HepG2 (cell line): ENCODE results near the gene TPM1. TPM values are rescaled to one million over a fixed set of nuclear protein-coding genes. Genes with fewer than 3 reads are reported as not detected.

ENCODE experiments used
- ATAC-seq: fragments of 200-7000 bp; cut with Tn5 transposase; 3 replicates; pipeline ENCODE4 v1.9.1; 2020; ENCODE audit warnings: mild to moderate bottlenecking, moderate library complexity
- BruUV-seq: library from RNA; stranded (reverse); fragments of 400-500 nt; replicated peaks from 2 replicates; lab custom pipeline; 2021; lab: Mats Ljungman, UMichigan
- CTCF ChIA-PET: fragments of 300-600 bp; formaldehyde crosslinking; extraction: SDS; loops from one replicate; lab custom pipeline; 2021; ENCODE audit warnings: low total read pairs, inconsistent platforms, low intra/inter-chr PET ratio; lab: Yijun Ruan, JAX
- POLR2A ChIA-PET: fragments of 350-600 bp; sonication (Branson Sonifier 250); formaldehyde crosslinking; loops from one replicate; lab custom pipeline; 2020; ENCODE audit warnings: antibody characterized with exemption, inconsistent platforms; lab: Yijun Ruan, JAX
- DNase-seq: peaks from one replicate; pipeline ENCODE4 v3.0.0-alpha.2; 2015; ENCODE audit warnings: low spot score
- FAIRE-seq: peaks from 3 replicates; lab custom pipeline; 2011; peaks lifted over from hg19 to GRCh38; lab: Jason Lieb, UNC
- H2AFZ ChIP-seq: one replicate; pipeline ENCODE4 v1.6.1; 2011; ENCODE audit warnings: low read length, inconsistent platforms
- H3K27ac ChIP-seq: fragments of 300-600 bp; 3 replicates; pipeline ENCODE4 v1.8.0; 2011; ENCODE audit warnings: mixed run types, mild to moderate bottlenecking, mixed read lengths, low read length, inconsistent platforms; ENCODE audit not compliant: insufficient read depth; ENCODE audit errors: extremely low read length
- H3K27me3 ChIP-seq, 2 experiments: fragments of 200-600 bp in 1 of 2; 2 replicates in 1 of 2; 3 replicates in 1 of 2; pipeline versions ENCODE4 v1.6.0 to v1.8.0; 2011; ENCODE audit warnings: low read length in 2 of 2, mild to moderate bottlenecking in 2 of 2, moderate library complexity in 2 of 2, inconsistent platforms in 1 of 2; ENCODE audit not compliant: insufficient read depth in 2 of 2, control insufficient read depth in 1 of 2
- H3K36me3 ChIP-seq, 2 experiments: fragments of 200-600 bp in 1 of 2; replicated peaks in 1 of 2; 2 replicates in 1 of 2; 3 replicates in 1 of 2; pipeline versions ENCODE4 v1.5.1 to v1.8.0; 2011; ENCODE audit warnings: low read length in 2 of 2, inconsistent platforms in 1 of 2; ENCODE audit not compliant: insufficient read depth in 2 of 2, control insufficient read depth in 1 of 2
- H3K4me1 ChIP-seq: 2 replicates; pipeline ENCODE4 v1.5.1; 2012; ENCODE audit warnings: low read length, inconsistent platforms; ENCODE audit not compliant: insufficient read depth
- H3K4me2 ChIP-seq: 2 replicates; pipeline ENCODE4 v1.6.0; 2011; ENCODE audit warnings: low read depth, low read length, inconsistent platforms
- H3K4me3 ChIP-seq, 3 experiments: fragments of 200-600 bp in 1 of 3; sonication (generic), shearing (Covaris generic) in 1 of 3; replicated peaks in 1 of 3; 2 replicates each; pipeline ENCODE4 v1.5.1; 2011 to 2016; ENCODE audit warnings: low read length in 3 of 3, inconsistent platforms in 2 of 3, low read depth in 2 of 3, mild to moderate bottlenecking in 2 of 3, control low read depth in 1 of 3, mixed read lengths in 1 of 3; ENCODE audit not compliant: insufficient read depth in 1 of 3
- H3K79me2 ChIP-seq: one replicate; pipeline ENCODE4 v1.6.1; 2011; ENCODE audit warnings: low read length, inconsistent platforms; ENCODE audit not compliant: insufficient read depth
- H3K9ac ChIP-seq: 2 replicates; pipeline ENCODE4 v1.6.0; 2011; ENCODE audit warnings: mild to moderate bottlenecking, low read depth, low read length, inconsistent platforms; ENCODE audit not compliant: insufficient read depth
- H3K9me3 ChIP-seq: 2 replicates; pipeline ENCODE4 v1.5.1; 2012; ENCODE audit warnings: mild to moderate bottlenecking, low read length
- H4K20me1 ChIP-seq: 2 replicates; pipeline ENCODE4 v1.6.0; 2011; ENCODE audit warnings: inconsistent platforms, mild to moderate bottlenecking, low read length, moderate library complexity; ENCODE audit not compliant: insufficient read depth
- ATRX ChIP-seq: sonication (generic); formaldehyde crosslinking; IDR thresholded peaks from 2 replicates; pipeline ENCODE4 v1.4.0; 2020; ENCODE audit warnings: missing genetic modification reagents, borderline replicate concordance
- EP300 ChIP-seq, 3 experiments: sonication (generic) in 1 of 3; formaldehyde crosslinking in 1 of 3; IDR thresholded peaks; 2 replicates each; pipeline versions ENCODE4 v1.5.1 to v1.6.1; 2011 to 2020; ENCODE audit warnings: low read depth in 2 of 3, low read length in 2 of 3, borderline replicate concordance in 1 of 3, improper control_type of control experiment in 1 of 3, mild to moderate bottlenecking in 1 of 3, missing genetic modification reagents in 1 of 3, moderate library complexity in 1 of 3
- FOXA1 ChIP-seq, 2 experiments: fragments of 450-650 bp in 1 of 2; sonication (generic) in 1 of 2; formaldehyde crosslinking in 1 of 2; IDR thresholded peaks; 2 replicates each; pipeline versions ENCODE4 v1.4.0 to v1.6.1; 2016 to 2020; ENCODE audit warnings: missing genetic modification reagents in 1 of 2
- GATAD2A ChIP-seq: IDR thresholded peaks from 2 replicates; pipeline ENCODE4 v1.6.1; 2016
- HDAC2 ChIP-seq: sonication (generic); formaldehyde crosslinking; IDR thresholded peaks from 2 replicates; pipeline ENCODE4 v1.4.0; 2020; ENCODE audit warnings: missing genetic modification reagents
- HDAC6 ChIP-seq: fragments of 200-600 bp; sonication (generic); IDR thresholded peaks from 2 replicates; pipeline ENCODE4 v1.7.0; 2017; ENCODE audit warnings: mild to moderate bottlenecking, antibody characterized with exemption, low read length, low read depth
- KLF13 ChIP-seq: sonication (generic); formaldehyde crosslinking; IDR thresholded peaks from 2 replicates; pipeline ENCODE4 v1.4.0; 2020; ENCODE audit warnings: mild to moderate bottlenecking, missing genetic modification reagents
- MLLT10 ChIP-seq: sonication (generic); formaldehyde crosslinking; IDR thresholded peaks from 2 replicates; pipeline ENCODE4 v1.4.0; 2020; ENCODE audit warnings: missing genetic modification reagents
- REL ChIP-seq: sonication (generic); formaldehyde crosslinking; conservative IDR thresholded peaks from 2 replicates; pipeline ENCODE4 v1.8.0; 2022; ENCODE audit warnings: mild to moderate bottlenecking, missing genetic modification reagents, moderate library complexity
- SALL1 ChIP-seq: sonication (generic); formaldehyde crosslinking; IDR thresholded peaks from 2 replicates; pipeline ENCODE4 v1.8.0; 2022; ENCODE audit warnings: mild to moderate bottlenecking, missing genetic modification reagents
- SOX13 ChIP-seq, 3 experiments: fragments of 450-650 bp in 1 of 3; sonication (generic) in 1 of 3; formaldehyde crosslinking in 1 of 3; IDR thresholded peaks in 2 of 3; conservative IDR thresholded peaks in 1 of 3; 2 replicates each; pipeline versions ENCODE4 v1.5.0 to v1.6.1; 2016 to 2020; ENCODE audit warnings: antibody characterized with exemption in 1 of 3, mild to moderate bottlenecking in 1 of 3, missing compliant biosample characterization in 1 of 3, missing genetic modification reagents in 1 of 3, moderate library complexity in 1 of 3
- TFAP4 ChIP-seq: sonication (generic); IDR thresholded peaks from 2 replicates; pipeline ENCODE4 v1.6.1; 2016; ENCODE audit warnings: low read depth, borderline replicate concordance
- ZNF564 ChIP-seq: sonication (generic); formaldehyde crosslinking; IDR thresholded peaks from 2 replicates; pipeline ENCODE4 v1.8.1; 2023; ENCODE audit warnings: mild to moderate bottlenecking, missing genetic modification reagents
- ZNF629 ChIP-seq: sonication (generic); formaldehyde crosslinking; conservative IDR thresholded peaks from 2 replicates; pipeline ENCODE4 v1.5.0; 2020; ENCODE audit warnings: missing genetic modification reagents
- ZNF816 ChIP-seq: sonication (generic); formaldehyde crosslinking; IDR thresholded peaks from 2 replicates; pipeline ENCODE4 v1.8.0; 2022; ENCODE audit warnings: missing genetic modification reagents, mild to moderate bottlenecking, borderline replicate concordance
- WGBS: methylation state at CpG from one replicate; pipeline ENCODE4 v1.1.6; 2017; ENCODE audit warnings: low lambda C conversion rate; 5-methylcytosine and 5-hydroxymethylcytosine counted together
- in situ Hi-C: cut with HindIII; loops from 2 replicates; pipeline ENCODE4 v1.10.0; 2017; ENCODE audit warnings: low pct_unique_long_range_greater_than_20kb; ENCODE audit not compliant: extremely low pct_ligation_motif_present
- intact Hi-C: fragments of 100-400 bp; cut with micrococcal nuclease; formaldehyde crosslinking; loops from one replicate; pipeline ENCODE4 v1.10.0; 2022; ENCODE audit not compliant: unreplicated experiment
- polyA plus RNA-seq, 8 experiments: library from polyadenylated mRNA; depleted of rRNA in 3 of 8; stranded (reverse) in 7 of 8; unstranded in 1 of 8; fragments of >200 nt; fragmentation: Illumina TruSeq in 4 of 8; extraction: Trizol in 4 of 8; gene quantifications; 2 replicates each; pipeline versions ENCODE4 v1.2.1 to v1.2.3, GENCODE V29; 2011 to 2016; ENCODE audit warnings: low read depth in 4 of 8, missing spikeins in 1 of 8, mixed read lengths in 1 of 8; ENCODE audit not compliant: insufficient read depth in 1 of 8
- total RNA-seq, 5 experiments: library from RNA; depleted of rRNA; stranded (reverse); fragments of >200 nt; fragmentation: Illumina TruSeq; extraction: Trizol; gene quantifications; 2 replicates each; pipeline ENCODE4 v1.2.3, GENCODE V29; 2016; ENCODE audit warnings: low read depth in 1 of 5
- TF ChIP-seq, protein P1 (sequence below): sonication (generic); formaldehyde crosslinking; IDR thresholded peaks from 2 replicates; pipeline ENCODE4 v1.4.0; 2020; ENCODE audit warnings: missing genetic modification reagents
- TF ChIP-seq, protein P2 (sequence below): sonication (generic); formaldehyde crosslinking; IDR thresholded peaks from 2 replicates; pipeline ENCODE4 v1.5.1; 2020; ENCODE audit warnings: missing genetic modification reagents, mild to moderate bottlenecking, borderline replicate concordance

Gene TPM1
- total and polyA plus RNA-seq, 2 of the 13 experiments (the other 11 are each of a cell fraction or from before 2014, with no cell fraction given): 98.9 to 109 TPM

- TF ChIP-seq TFAP4 (0 out of 2 replicates have a peak, but pooled peaks have one; percentile 13), REL (no peak), KLF13 (no peak), ZNF816 (no peak), ATRX (CRISPR knock-in tag) (no peak), HDAC6 (no peak)
- TF ChIP-seq, protein P1, sequence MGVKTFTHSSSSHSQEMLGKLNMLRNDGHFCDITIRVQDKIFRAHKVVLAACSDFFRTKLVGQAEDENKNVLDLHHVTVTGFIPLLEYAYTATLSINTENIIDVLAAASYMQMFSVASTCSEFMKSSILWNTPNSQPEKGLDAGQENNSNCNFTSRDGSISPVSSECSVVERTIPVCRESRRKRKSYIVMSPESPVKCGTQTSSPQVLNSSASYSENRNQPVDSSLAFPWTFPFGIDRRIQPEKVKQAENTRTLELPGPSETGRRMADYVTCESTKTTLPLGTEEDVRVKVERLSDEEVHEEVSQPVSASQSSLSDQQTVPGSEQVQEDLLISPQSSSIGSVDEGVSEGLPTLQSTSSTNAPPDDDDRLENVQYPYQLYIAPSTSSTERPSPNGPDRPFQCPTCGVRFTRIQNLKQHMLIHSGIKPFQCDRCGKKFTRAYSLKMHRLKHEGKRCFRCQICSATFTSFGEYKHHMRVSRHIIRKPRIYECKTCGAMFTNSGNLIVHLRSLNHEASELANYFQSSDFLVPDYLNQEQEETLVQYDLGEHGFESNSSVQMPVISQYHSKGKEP (CRISPR knock-in tag): no peak
- TF ChIP-seq, all 625 proteins: peak for 10
These were observed 22.9 kb upstream of the TPM1 start (continued) for GRCh38 chr15:63019511-63020109.

DNA sequence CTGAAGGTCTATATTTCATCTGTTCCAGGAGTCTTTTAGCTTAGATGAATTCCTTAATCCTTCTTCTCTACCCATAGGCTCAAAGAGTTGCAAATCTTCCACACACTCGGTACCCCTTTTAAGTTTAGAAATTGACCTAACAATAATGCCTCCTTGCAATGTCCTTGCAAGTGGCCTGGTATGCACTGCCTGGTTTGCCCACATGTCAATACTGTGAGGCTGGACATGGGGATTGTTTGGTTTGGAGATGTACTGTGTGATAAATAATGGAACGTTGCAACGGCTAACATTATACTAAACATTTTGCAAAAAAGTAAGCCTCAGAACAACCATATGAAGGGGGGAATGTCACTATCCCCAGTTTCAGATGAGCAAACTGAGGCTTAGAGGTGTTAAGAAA lies 22.4 kb upstream of the TPM1 start:
- no TSS peak for BruUV-seq
- no peak for DNase-seq
- FAIRE-seq: peak; percentile 28
- intact Hi-C loops: no loop called here
- 0% methylated on average over 3 of the region's 3 CpGs for WGBS
- no peak overlapping the region for H3K9ac ChIP-seq
- peak overlapping the region; percentile 65 for H3K4me2 ChIP-seq
- no peaks in the 10 kb centered on the region for H3K79me2 ChIP-seq
- H3K9me3 ChIP-seq: no peaks in the 10 kb centered on the region
- peaks cover 73% of the 10 kb centered on the region for H3K4me1 ChIP-seq
- in situ Hi-C loops: no loop called here
- ChIA-PET POLR2A (interaction anchor here (0.6 to 0.9 kb wide), 2 partner anchors 9 to 119 kb away, joined by 4 to 5 read pairs; no protein-coding TSS in a partner anchor), CTCF (no interaction called here)
- no peak overlapping the region for H3K4me3 ChIP-seq
- H3K27me3 ChIP-seq: no peaks in the 10 kb centered on the region
- H3K36me3 ChIP-seq: no peaks in the 10 kb centered on the region
- H2AFZ ChIP-seq: no peak overlapping the region
- no peak overlapping the region for H3K27ac ChIP-seq
- H4K20me1 ChIP-seq: no peaks in the 10 kb centered on the region
- ATAC-seq: peak; percentile 67
- TF ChIP-seq FOXA1 (IDR thresholded peaks at IDR 0.05) (no peak), FOXA1 (CRISPR knock-in tag; IDR thresholded peaks at IDR 0.05) (peak; percentile 22; the same call in 1 of the 2 replicates), HDAC2 (CRISPR knock-in tag) (0 out of 2 replicates have a peak, but pooled peaks have one; percentile 29), ZNF629 (CRISPR knock-in tag) (peak; percentile 66), SOX13 (IDR thresholded peaks at IDR 0.05) (no peak), SOX13 (CRISPR knock-in tag; conservative IDR thresholded peaks at IDR 0.05 in 1 of 2, IDR thresholded peaks at IDR 0.05 in 1 of 2) (0 out of 4 replicates have a peak, but pooled peaks of 1 of the 2 experiments have one; percentile 15), GATAD2A (peak; percentile 32; the same call in 1 of the 2 replicates), ZNF564 (CRISPR knock-in tag) (no peak), SALL1 (CRISPR knock-in tag) (peak; percentile 34; the same call in 1 of the 2 replicates), EP300 (IDR thresholded peaks at IDR 0.05; ENCODE audit: low read depth in 2 of 2, low read length in 2 of 2) (peak in 1 of 2 experiments; percentile 31; a peak in 1 of 4 replicates), EP300 (CRISPR knock-in tag; IDR thresholded peaks at IDR 0.05; ENCODE audit: borderline replicate concordance) (no peak), MLLT10 (no peak)
- TF ChIP-seq, protein P2, sequence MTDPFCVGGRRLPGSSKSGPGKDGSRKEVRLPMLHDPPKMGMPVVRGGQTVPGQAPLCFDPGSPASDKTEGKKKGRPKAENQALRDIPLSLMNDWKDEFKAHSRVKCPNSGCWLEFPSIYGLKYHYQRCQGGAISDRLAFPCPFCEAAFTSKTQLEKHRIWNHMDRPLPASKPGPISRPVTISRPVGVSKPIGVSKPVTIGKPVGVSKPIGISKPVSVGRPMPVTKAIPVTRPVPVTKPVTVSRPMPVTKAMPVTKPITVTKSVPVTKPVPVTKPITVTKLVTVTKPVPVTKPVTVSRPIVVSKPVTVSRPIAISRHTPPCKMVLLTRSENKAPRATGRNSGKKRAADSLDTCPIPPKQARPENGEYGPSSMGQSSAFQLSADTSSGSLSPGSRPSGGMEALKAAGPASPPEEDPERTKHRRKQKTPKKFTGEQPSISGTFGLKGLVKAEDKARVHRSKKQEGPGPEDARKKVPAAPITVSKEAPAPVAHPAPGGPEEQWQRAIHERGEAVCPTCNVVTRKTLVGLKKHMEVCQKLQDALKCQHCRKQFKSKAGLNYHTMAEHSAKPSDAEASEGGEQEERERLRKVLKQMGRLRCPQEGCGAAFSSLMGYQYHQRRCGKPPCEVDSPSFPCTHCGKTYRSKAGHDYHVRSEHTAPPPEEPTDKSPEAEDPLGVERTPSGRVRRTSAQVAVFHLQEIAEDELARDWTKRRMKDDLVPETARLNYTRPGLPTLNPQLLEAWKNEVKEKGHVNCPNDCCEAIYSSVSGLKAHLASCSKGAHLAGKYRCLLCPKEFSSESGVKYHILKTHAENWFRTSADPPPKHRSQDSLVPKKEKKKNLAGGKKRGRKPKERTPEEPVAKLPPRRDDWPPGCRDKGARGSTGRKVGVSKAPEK (CRISPR knock-in tag): no peak
